Endodermal cell (in vitro differentiated cells): ENCODE results near the gene SLC5A9. TPM values are rescaled to one million over a fixed set of nuclear protein-coding genes. Genes with fewer than 3 reads are reported as not detected.
A peak's percentile ranks its signal among the peaks of the same experiment; 100 is the strongest.

ENCODE experiments used
- DNase-seq: peaks from one replicate; pipeline ENCODE4 v3.0.0-alpha.2; 2017
- H3K27ac ChIP-seq: 2 replicates; pipeline ENCODE4 v1.5.1; 2013; ENCODE audit warnings: mild to moderate bottlenecking, low read depth, low read length, moderate library complexity
- H3K27me3 ChIP-seq: 2 replicates; pipeline ENCODE4 v1.6.1; 2013; ENCODE audit warnings: mild to moderate bottlenecking, low read length, moderate library complexity; ENCODE audit not compliant: insufficient read depth, control insufficient read depth, poor library complexity, severe bottlenecking
- H3K36me3 ChIP-seq: 2 replicates; pipeline ENCODE4 v1.7.0; 2013; ENCODE audit warnings: mild to moderate bottlenecking, low read length, moderate library complexity; ENCODE audit not compliant: control insufficient read depth, insufficient read depth
- H3K4me1 ChIP-seq: one replicate; pipeline ENCODE4 v1.7.0; 2013; ENCODE audit warnings: low read length; ENCODE audit not compliant: control insufficient read depth, insufficient read depth
- H3K4me3 ChIP-seq: 2 replicates; pipeline ENCODE4 v1.5.1; 2013; ENCODE audit warnings: mild to moderate bottlenecking, low read length, moderate library complexity
- H3K9ac ChIP-seq: 2 replicates; pipeline ENCODE4 v1.6.1; 2013; ENCODE audit warnings: mild to moderate bottlenecking, low read length, moderate library complexity; ENCODE audit not compliant: poor library complexity, severe bottlenecking; ENCODE audit errors: extremely low read depth
- H3K9me3 ChIP-seq: 2 replicates; pipeline ENCODE4 v1.6.1; 2013; ENCODE audit warnings: mild to moderate bottlenecking, low read length, moderate library complexity; ENCODE audit not compliant: control insufficient read depth
- H3K27ac Mint-ChIP-seq: 2 replicates; pipeline ENCODE4 v1.8.0; 2020; ENCODE audit warnings: mixed read lengths
- H3K27me3 Mint-ChIP-seq: 2 replicates; pipeline ENCODE4 v1.8.0; 2021; ENCODE audit warnings: mild to moderate bottlenecking, mixed read lengths; ENCODE audit not compliant: insufficient read depth
- H3K36me3 Mint-ChIP-seq: 2 replicates; pipeline ENCODE4 v1.8.0; 2020; ENCODE audit warnings: low read depth, mixed read lengths
- H3K4me1 Mint-ChIP-seq: 2 replicates; pipeline ENCODE4 v1.8.0; 2020; ENCODE audit warnings: mixed read lengths
- H3K4me3 Mint-ChIP-seq: 2 replicates; pipeline ENCODE4 v1.8.0; 2020; ENCODE audit warnings: mild to moderate bottlenecking, moderate library complexity, mixed read lengths
- H3K9me3 Mint-ChIP-seq: 2 replicates; pipeline ENCODE4 v1.8.0; 2020; ENCODE audit warnings: mild to moderate bottlenecking, mixed read lengths
- CTCF ChIP-seq: fragments of 200-600 bp; sonication (generic); conservative IDR thresholded peaks from 2 replicates; pipeline ENCODE4 v1.5.0; 2021; ENCODE audit warnings: antibody characterized with exemption, mild to moderate bottlenecking
- WGBS, 2 experiments: methylation state at CpG; one replicate each; pipeline versions ENCODE4 v1.1.5 to v1.1.7; 2013; ENCODE audit warnings: missing lambda C conversion rate in 2 of 2, mixed read lengths in 1 of 2; ENCODE audit not compliant: insufficient coverage in 1 of 2, insufficient read length in 1 of 2; 5-methylcytosine and 5-hydroxymethylcytosine counted together
- total RNA-seq, 2 donors: library from RNA; stranded (reverse); fragmentation: NEBNext Ultra II Directional in 1 of 2; extraction: Animal tissue kit (Norgen Biotek cat#: 25700) in 1 of 2; gene quantifications; 2 replicates in 1 of 2; 3 replicates in 1 of 2; pipeline ENCODE4 v1.2.1, GENCODE V29; 2021

SLC5A9 gene
- total RNA-seq, 2 donors from 2014 or later: 52.4 to 114 TPM

- no peak for TF ChIP-seq CTCF
- Histone ChIP-seq H3K9me3 (no peaks in the 10 kb centered on the region), H3K4me3 (no peak overlapping the region), H3K4me1 (peaks cover 12% of the 10 kb centered on the region), H3K27me3 (no peaks in the 10 kb centered on the region), H3K36me3 (peaks cover 9% of the 10 kb centered on the region), H3K9ac (no peak overlapping the region), H3K27ac (no peak overlapping the region)
- peak overlapping the region; percentile 44 for H3K27ac Mint-ChIP-seq
- no peaks in the 10 kb centered on the region for H3K27me3 Mint-ChIP-seq
- H3K36me3 Mint-ChIP-seq: peaks cover 18% of the 10 kb centered on the region
- H3K4me3 Mint-ChIP-seq: no peak overlapping the region
- H3K4me1 Mint-ChIP-seq: peaks cover 54% of the 10 kb centered on the region
- DNase-seq: peak; percentile 39
- 88 to 97% methylated on average over 1 to 2 of the region's 2 CpGs for WGBS, 2 experiments
- H3K9me3 Mint-ChIP-seq: peaks cover 7% of the 10 kb centered on the region
These were observed 6.2 kb upstream of the SLC5A9 start for GRCh38 chr1:48216313-48216712.

- no peaks in the 10 kb centered on the region for H3K27me3 ChIP-seq
- H3K9me3 ChIP-seq: no peaks in the 10 kb centered on the region
- Mint-ChIP-seq H3K4me3 (no peak overlapping the region), H3K27ac (peak overlapping the region; percentile 44), H3K27me3 (no peaks in the 10 kb centered on the region), H3K36me3 (peaks cover 18% of the 10 kb centered on the region), H3K9me3 (peaks cover 7% of the 10 kb centered on the region), H3K4me1 (peaks cover 49% of the 10 kb centered on the region)
- H3K36me3 ChIP-seq: peaks cover 9% of the 10 kb centered on the region
- H3K4me1 ChIP-seq: peaks cover 12% of the 10 kb centered on the region
- no peak overlapping the region for H3K27ac ChIP-seq
- TF ChIP-seq CTCF: peak; percentile 64
- H3K4me3 ChIP-seq: no peak overlapping the region
- no peak overlapping the region for H3K9ac ChIP-seq
- peak; percentile 51 for DNase-seq
- 96% methylated on average over 3 of the region's 3 CpGs; no CpG with 5 or more reads in 1 of the 2 experiments for WGBS, 2 experiments
These were observed 5.6 kb upstream of the SLC5A9 start for GRCh38 chr1:48216941-48217340.

GRCh38 chr1:48217856-48218255 is 4.7 kb upstream of the SLC5A9 start:
- peaks cover 9% of the 10 kb centered on the region for H3K36me3 ChIP-seq
- 80 to 97% methylated on average over 1 of the region's 1 CpG for WGBS, 2 experiments
- H3K4me3 ChIP-seq: no peak overlapping the region
- H3K9ac ChIP-seq: no peak overlapping the region
- H3K27me3 ChIP-seq: no peaks in the 10 kb centered on the region
- peaks cover 12% of the 10 kb centered on the region for H3K4me1 ChIP-seq
- no peaks in the 10 kb centered on the region for H3K27me3 Mint-ChIP-seq
- H3K27ac ChIP-seq: no peak overlapping the region
- H3K4me3 Mint-ChIP-seq: no peak overlapping the region
- H3K9me3 ChIP-seq: no peaks in the 10 kb centered on the region
- peaks cover 19% of the 10 kb centered on the region for H3K36me3 Mint-ChIP-seq
- H3K4me1 Mint-ChIP-seq: peaks cover 49% of the 10 kb centered on the region
- no peak overlapping the region for H3K27ac Mint-ChIP-seq
- DNase-seq: no peak
- no peak for TF ChIP-seq CTCF
- H3K9me3 Mint-ChIP-seq: peaks cover 5% of the 10 kb centered on the region
